ENCODE measurements around the gene PRKD3. TPM values are rescaled to one million over a fixed set of nuclear protein-coding genes. Genes with fewer than 3 reads are reported as not detected.

The PRKD3 gene
- total and polyA plus RNA-seq, 11 donors, result 3.4 to 24.5 (median 11.1) TPM

DNA sequence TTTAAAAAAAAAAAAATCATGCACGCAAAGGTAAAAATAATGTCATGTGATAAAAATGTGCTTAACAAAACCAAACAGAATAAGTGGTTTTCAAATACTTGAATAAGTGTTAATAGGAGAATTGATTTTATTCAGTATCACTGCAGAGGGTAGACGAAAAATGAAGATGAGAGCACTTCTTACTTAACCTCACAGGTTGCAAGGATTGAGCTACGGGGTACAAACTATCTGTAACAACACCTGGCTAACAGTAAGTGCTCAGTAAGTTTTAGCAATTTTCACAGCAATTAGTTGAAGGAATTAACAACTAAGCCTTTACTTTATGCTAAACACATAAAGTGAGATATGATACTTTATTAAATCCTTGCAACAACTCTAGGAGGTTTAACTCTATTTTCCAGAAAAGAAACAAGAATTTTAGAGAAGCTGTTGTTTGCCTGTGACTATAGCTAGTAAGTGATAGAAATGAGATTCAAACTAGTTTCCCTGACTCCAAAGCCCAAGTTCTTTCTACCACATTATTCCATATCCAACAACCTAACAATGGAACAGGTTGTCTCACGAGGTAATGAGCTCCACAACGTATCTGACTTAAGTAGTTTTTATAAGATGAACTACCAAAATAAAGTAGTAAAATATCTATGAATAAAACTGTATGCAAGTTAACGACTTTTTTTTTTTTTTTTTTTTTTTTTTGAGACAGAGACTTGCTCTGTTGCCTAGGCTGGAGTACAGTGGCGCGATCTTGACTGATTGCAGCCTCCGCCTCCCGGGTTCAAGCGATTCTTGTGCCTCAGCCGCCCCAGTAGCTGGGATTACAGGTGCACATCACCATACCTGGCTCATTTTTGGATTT lies 4.7 kb downstream of the PRKD3 start:
- peak in 1 of 5 donors; percentile 16 for DNase-seq
- no peak for TF ChIP-seq POLR2A (IDR thresholded peaks at IDR 0.05)
- TF ChIP-seq, protein P1, sequence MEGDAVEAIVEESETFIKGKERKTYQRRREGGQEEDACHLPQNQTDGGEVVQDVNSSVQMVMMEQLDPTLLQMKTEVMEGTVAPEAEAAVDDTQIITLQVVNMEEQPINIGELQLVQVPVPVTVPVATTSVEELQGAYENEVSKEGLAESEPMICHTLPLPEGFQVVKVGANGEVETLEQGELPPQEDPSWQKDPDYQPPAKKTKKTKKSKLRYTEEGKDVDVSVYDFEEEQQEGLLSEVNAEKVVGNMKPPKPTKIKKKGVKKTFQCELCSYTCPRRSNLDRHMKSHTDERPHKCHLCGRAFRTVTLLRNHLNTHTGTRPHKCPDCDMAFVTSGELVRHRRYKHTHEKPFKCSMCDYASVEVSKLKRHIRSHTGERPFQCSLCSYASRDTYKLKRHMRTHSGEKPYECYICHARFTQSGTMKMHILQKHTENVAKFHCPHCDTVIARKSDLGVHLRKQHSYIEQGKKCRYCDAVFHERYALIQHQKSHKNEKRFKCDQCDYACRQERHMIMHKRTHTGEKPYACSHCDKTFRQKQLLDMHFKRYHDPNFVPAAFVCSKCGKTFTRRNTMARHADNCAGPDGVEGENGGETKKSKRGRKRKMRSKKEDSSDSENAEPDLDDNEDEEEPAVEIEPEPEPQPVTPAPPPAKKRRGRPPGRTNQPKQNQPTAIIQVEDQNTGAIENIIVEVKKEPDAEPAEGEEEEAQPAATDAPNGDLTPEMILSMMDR (IDR thresholded peaks at IDR 0.05), result no peak
- intact Hi-C loops (cut with DNase I), result loop anchor here in 1 of 10 donors (5.0 kb wide), 1 partner anchor 78 kb away; no protein-coding TSS in a partner anchor

DNA sequence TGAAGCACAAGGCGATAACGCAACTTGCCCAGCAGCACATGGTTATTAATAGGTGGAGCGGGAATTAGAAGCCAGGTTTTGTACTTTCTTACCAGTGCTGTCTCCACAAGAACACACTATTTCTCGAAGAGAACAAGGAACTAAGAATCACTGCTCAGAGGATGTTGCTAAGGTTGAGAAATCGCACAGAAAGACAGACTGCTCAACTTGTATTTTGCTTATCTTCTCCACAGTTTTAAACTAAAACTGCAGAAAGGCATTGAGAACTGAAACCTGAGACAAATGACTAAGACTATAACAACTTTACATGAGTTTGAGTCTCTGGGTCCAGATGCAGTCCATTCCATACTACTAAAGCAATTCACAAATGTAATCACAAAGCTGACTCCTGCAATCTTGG lies 6.2 kb downstream of the PRKD3 start:
- Histone ChIP-seq H3K4me3 (no peak overlapping the region), H3K9me3 (no peaks in the 10 kb centered on the region), H3K27ac (peak overlapping the region in 1 of 12 donors; percentile 23), H3K36me3 (peaks cover 0 to 10% (median 0%) of the 10 kb centered on the region in 9 donors), H3K27me3 (no peaks in the 10 kb centered on the region), H3K4me1 (peaks cover 6 to 72% (median 39%) of the 10 kb centered on the region in 12 donors)
- intact Hi-C loops (cut with DNase I), result no loop called here
- DNase-seq (no peak), ATAC-seq (peak in 1 of 4 donors; percentile 29)
- no peak for TF ChIP-seq POLR2A (IDR thresholded peaks at IDR 0.05)
- TF ChIP-seq, protein P1 (IDR thresholded peaks at IDR 0.05), result no peak
- WGBS, 4 donors, result 75 to 81% (median 80%) methylated on average over 5 of the region's 5 CpGs

More for the DNA sequence above, 4.7 kb downstream of the PRKD3 start:
- Histone ChIP-seq H3K4me1 (peaks cover 6 to 68% (median 37%) of the 10 kb centered on the region in 12 donors), H3K4me3 (no peak overlapping the region), H3K36me3 (peaks cover 0 to 10% (median 0%) of the 10 kb centered on the region in 9 donors), H3K27me3 (no peaks in the 10 kb centered on the region), H3K9me3 (no peaks in the 10 kb centered on the region), H3K27ac (no peak overlapping the region)
- ATAC-seq, result no peak
- WGBS, 4 donors, result 93 to 96% (median 94%) methylated on average over 12 of the region's 12 CpGs

DNA sequence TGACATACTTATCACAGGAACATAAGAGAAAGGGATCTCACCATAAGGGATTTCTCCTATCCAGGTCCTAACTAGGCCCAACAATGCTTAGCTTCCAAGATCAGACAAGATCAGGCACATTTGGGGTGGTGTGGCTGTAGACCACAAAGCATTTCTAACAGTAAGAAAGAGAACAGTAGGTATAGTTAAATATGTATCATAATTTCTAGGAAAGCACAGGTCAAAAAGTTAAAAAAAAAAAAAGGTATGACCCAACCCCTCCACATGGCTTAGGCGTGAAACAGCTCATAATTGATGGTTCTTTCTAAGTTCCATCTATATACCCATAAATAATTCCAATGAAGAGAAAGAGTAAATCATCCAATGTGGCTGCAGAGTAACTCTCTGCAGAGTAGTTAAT lies 6.9 kb downstream of the PRKD3 start:
- Histone ChIP-seq H3K9me3 (no peaks in the 10 kb centered on the region), H3K36me3 (peaks cover 0 to 10% (median 0%) of the 10 kb centered on the region in 9 donors), H3K27ac (no peak overlapping the region), H3K27me3 (no peaks in the 10 kb centered on the region), H3K4me3 (no peak overlapping the region), H3K4me1 (peaks cover 2 to 67% (median 36%) of the 10 kb centered on the region in 12 donors)
- TF ChIP-seq POLR2A (IDR thresholded peaks at IDR 0.05), result no peak
- intact Hi-C loops (cut with DNase I), result no loop called here
- no peak for ATAC-seq
- no peak for DNase-seq
- WGBS, 4 donors, result 100% methylated on average over 1 of the region's 1 CpG

DNA sequence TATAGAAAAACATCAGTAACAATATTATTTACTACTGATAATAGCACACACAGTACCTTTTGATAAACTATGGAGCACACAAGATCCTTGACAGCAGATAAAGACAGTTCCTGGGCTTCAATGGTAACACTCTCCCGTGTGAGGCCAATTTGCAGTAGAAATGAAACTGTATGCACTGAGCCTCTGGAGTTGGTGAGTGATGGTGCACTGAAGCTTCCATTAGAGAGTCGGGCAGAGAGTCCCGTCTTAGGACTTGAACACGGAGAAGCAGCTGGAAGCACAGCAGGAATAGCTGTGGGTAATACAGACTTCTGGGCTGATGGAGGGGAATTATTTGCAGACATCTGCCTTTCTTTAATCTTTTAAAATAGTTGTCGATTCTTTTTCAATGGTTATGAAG lies 8.5 kb downstream of the PRKD3 start:
- ATAC-seq, result no peak
- WGBS, 4 donors, result 89 to 96% (median 93%) methylated on average over 5 of the region's 5 CpGs
- H3K4me1 ChIP-seq, result peaks cover 0 to 66% (median 29%) of the 10 kb centered on the region in 12 donors

More for the DNA sequence above, 8.5 kb downstream of the PRKD3 start:
- Histone ChIP-seq H3K27ac (no peak overlapping the region), H3K4me3 (no peak overlapping the region), H3K36me3 (peaks cover 0 to 10% (median 0%) of the 10 kb centered on the region in 9 donors), H3K27me3 (no peaks in the 10 kb centered on the region), H3K9me3 (no peaks in the 10 kb centered on the region)
- intact Hi-C loops (cut with DNase I), result no loop called here
- TF ChIP-seq POLR2A (IDR thresholded peaks at IDR 0.05), result no peak
- TF ChIP-seq, protein P1 (IDR thresholded peaks at IDR 0.05), result no peak
- DNase-seq, result no peak
